Body of pancreas (tissue), 4 donors: Measurements from ENCODE around the gene OSBP2.

Source experiments
- POLR2A ChIP-seq, 3 donors: fragments of 450-650 bp; IDR thresholded peaks; one replicate each; pipeline ENCODE4 v1.6.1; 2016; ENCODE audit warnings: antibody characterized with exemption in 3 of 3, mild to moderate bottlenecking in 2 of 3
- TF ChIP-seq, protein P1 (sequence below), 7 experiments: fragments of 450-650 bp in 4 of 7; fragments of 200-600 bp in 3 of 7; sonication (generic) in 3 of 7; IDR thresholded peaks; one replicate each; pipeline ENCODE4 v1.5.1; 2016 to 2019; ENCODE audit warnings: antibody characterized with exemption in 7 of 7

DNA sequence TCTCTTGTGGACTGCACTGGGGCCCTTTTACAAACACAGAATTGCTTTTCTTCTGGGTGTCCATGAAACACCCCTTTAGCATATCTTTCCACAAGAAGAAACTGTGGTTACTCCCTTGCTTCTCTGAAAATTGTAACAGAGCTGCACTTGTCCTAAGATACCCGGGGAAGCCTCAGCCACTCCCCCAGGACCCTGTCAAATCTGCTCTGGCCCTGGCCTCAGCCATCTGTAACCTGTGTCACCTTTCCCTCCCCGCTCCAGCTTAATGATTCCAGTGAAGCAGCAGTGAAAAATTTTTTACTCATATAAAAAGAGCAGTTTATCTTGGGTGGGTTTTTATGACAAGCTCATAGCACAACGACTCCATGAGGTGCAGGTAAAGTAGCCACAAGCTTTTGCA, 23.6 kb upstream of the OSBP2 start:
- TF ChIP-seq, protein P1, sequence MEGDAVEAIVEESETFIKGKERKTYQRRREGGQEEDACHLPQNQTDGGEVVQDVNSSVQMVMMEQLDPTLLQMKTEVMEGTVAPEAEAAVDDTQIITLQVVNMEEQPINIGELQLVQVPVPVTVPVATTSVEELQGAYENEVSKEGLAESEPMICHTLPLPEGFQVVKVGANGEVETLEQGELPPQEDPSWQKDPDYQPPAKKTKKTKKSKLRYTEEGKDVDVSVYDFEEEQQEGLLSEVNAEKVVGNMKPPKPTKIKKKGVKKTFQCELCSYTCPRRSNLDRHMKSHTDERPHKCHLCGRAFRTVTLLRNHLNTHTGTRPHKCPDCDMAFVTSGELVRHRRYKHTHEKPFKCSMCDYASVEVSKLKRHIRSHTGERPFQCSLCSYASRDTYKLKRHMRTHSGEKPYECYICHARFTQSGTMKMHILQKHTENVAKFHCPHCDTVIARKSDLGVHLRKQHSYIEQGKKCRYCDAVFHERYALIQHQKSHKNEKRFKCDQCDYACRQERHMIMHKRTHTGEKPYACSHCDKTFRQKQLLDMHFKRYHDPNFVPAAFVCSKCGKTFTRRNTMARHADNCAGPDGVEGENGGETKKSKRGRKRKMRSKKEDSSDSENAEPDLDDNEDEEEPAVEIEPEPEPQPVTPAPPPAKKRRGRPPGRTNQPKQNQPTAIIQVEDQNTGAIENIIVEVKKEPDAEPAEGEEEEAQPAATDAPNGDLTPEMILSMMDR (IDR thresholded peaks at IDR 0.05): no peak
- no peak for TF ChIP-seq POLR2A (IDR thresholded peaks at IDR 0.05)
